Stimulated activated CD4-positive, alpha-beta T cell treated with anti-CD3 and anti-CD28 coated beads, Interleukin-1b, Interleukin-23, amount 100 ng/mL, for 1 hour (primary cell): ENCODE results near the gene ZDHHC3.

Source experiments
- DNase-seq, 2 donors: peaks; one replicate each; pipeline ENCODE4 v3.0.0-alpha.2; 2020; ENCODE audit warnings: low read depth in 2 of 2

Gene ZDHHC3

DNA sequence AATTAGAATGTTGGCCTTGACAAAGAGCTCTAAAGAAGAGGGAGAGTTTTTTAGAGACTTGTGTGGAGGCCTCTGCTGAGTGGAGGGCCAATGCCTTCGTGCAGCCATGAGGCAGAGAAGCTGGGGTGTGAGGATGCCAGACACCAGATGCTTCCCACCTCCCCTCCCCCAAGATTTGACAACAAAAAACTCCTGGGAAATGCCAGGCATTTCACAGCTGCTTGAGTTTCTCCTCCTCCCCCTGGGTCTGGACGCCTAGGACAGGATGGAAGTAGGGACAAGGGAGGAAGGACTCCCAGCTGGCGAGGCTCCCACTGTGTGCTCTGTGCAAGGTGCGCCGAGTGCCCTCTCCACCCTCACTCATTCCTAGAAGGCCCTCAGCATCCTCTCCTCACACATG, 81.5 kb downstream of the ZDHHC3 start:
- DNase-seq = no peak

DNA sequence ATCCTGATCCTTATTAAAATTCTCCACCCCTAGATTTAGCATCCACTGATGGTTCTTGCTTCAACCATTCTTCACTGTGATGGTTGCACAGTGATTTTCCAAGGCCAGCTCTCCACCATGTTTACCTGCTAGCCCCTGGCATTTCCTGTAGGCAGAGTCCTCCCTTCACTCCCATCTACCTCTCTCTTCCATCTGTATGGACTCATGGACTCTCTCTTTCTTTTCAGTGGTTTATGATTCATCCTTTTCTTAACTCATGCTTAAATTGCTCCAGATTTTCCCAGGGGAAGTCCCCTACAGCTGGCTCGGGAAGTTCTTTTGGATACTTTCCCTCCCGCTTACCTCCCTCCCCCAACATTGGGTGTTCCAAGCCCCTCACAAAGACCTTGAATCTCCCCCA, 82.9 kb downstream of the ZDHHC3 start:
- no peak for DNase-seq

DNA sequence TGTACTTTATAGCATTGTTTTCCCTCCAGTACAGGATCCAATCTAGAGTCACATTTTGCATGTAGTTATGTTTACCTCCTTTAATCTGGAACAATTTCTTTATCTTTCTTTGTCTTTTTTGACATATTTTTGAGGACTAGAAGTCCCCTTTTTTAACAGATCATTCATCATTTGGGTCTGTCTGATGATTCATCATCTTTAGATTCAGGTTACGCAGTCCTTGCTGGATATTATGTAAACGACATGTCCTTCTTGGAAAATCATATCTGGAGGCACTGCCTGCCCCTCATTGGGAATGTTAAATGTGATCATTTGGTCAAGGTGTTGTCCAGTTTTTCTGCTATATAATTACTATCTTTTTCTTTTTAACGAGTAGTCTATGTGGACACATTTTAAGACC, 83.3 kb downstream of the ZDHHC3 start:
- DNase-seq = no peak

DNA sequence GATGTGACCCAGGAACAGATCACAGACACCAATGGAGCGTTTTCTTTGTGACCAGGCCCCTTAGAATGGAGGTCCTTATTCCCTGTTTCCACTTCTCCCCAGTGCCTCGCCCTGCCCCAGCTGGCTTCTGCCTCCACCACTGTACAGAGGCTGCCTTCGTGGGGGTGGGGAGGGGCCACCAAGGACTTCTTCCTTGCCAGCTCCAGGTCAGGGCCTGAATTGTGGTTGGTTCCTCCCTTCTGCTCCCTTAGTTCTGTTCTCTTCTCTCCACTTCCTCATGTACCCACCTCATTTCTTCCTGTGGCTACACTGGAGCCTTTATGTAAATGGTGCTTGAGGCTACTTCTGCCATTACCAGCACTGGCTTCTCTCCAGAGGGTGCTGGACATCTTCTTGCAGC, 85.1 kb downstream of the ZDHHC3 start:
- no peak for DNase-seq

DNA sequence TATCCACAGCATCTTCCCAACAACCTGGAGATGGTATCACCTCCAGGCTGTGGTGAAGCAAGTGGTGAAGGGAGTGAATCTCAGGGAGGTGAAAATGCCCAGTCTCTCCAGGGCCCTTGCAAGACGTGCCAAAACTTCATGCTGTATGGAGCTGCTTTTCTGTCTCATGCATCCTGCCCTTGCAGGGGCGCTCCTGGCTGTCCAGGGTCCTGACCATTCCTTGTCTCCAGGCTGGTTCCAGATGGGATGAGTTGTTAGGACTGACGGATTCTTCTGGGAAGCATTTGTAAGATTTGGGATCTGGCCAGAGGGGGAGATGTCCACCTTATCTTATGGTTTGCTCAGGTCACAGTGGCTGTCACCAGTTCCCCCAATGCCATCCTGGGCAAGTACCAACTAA, 85.7 kb downstream of the ZDHHC3 start:
- DNase-seq = no peak

DNA sequence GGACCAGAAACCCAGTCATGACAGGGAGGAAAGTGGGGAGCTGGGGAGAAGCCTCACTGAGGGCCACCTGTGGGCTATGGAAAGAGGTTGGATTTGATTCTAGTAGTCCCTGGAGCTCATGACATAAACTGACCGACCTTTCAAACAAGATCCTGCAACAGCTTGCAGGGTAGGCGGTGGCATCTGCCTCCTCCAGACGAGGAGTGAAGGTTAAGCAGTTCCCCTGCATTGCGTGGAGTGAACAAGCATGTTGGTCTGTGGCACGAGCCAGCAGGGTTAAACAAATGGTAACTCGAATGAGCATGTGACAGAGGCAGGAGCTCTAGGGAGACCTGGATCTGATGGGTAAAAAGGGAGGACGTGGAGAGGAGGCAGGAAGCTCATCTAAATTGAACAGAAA, 88.9 kb downstream of the ZDHHC3 start:
- no peak for DNase-seq

DNA sequence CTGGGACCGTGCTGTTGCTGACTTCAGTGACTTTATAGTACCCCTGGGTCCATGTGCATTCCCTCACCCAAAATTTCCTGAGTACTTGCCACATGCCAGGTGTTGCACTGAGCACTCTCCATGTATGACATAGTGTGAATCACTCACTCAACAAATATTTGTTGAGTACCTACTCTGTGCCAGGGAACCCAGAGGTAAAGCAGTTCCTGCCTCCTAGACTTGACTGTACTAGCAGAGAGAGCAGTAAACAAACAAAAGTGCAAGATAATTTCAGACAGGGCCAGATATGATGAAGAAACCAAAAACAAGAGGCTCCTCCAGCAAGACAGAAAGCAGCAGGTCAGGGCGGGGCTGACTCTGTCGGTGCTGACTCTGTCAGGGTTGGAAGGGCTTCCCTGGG, 89.4 kb downstream of the ZDHHC3 start:
- DNase-seq = no peak

DNA sequence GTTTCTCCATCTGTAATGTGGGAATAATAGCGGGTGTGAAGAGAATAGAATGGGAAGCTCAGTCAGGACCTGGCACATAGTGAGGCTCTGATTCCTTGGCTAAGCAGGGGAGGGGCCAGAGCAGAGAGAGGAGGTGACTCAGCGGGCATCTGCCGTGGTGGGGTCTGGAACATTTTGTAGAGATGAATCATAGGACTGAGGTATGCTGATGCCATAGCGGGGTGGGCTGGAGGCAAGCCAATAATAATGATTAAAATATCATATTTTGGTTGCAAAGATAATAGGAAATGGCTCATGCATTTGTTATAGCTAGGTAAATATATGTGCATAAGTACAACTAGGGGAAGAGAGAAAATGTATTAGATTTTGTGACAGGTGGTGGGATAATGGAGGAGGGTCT, 90.4 kb downstream of the ZDHHC3 start:
- DNase-seq = no peak

DNA sequence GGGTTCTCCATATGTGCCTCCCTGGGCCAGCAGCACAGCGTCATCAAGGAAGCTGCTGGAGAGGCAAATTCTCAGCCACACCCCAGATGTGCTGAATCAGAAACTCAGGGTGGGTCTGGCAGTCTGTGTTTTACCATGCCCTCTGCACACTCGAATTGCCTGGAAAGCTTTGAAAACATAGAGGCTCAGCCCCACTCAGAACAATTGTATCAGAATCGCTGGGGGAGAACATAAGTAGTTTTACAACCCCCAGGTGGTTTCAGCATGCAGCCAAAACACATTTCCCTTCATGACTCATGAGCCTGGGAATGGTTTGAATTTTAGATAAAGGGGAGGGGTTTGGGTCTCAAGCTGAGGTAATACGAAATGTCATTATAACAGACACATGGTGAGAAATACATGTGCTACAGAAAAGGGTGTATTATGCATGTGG, 92.0 kb downstream of the ZDHHC3 start:
- no peak for DNase-seq

DNA sequence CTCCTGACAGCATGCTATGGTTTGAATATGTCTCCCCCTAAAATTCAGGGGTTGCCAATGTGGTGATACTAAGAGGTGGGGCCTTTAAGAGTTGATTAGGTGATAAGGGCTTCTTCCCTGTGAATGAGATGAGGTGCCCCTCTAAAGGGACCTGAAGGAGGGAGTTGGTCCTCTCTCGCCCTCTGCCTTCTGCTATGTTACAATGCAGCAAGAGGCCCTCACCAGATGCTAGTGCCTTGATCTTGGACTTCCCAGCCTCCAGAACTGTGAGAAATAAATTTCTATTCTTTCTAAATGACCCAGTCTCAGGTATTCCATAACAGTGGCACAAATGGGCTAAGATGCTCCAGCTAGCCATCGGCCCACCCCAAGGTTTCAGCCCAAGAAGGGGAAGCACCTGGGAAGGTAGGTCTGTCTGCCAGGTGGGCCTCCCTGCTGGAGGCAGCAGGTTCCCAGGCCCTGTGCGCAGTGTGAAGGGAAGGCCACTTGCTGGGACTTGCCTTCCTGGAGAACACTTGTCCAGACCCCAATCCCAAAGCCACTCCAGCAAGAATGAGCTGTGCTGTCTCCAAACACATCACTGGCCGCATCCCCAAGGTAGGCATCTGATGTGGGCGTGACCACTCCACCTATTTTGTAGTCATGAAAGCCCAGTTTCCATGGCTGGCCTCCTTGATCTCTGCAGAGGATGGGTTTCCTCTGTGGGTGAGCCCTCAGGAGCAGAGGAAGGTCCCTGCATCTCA, 92.6 kb downstream of the ZDHHC3 start:
- DNase-seq = no peak

DNA sequence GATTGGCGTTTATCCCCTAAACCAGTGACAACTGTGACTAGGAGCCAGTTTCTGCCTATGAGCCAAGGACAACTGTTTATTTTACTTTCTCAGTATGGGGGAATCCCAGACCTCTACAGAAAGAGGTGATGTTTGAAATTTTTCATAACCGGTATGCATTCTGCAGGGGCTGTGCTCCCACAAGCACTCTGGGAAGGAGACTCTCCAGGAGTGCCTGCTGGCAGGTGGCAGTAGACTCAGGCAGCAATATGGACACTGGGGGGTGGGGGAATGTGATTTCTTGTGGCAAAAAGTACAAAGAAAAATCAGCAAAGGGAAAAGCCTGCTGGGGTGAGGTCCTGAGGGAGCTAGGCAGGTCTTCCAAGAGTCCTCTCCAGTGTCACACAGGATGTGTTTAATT, 95.7 kb downstream of the ZDHHC3 start:
- DNase-seq = no peak

DNA sequence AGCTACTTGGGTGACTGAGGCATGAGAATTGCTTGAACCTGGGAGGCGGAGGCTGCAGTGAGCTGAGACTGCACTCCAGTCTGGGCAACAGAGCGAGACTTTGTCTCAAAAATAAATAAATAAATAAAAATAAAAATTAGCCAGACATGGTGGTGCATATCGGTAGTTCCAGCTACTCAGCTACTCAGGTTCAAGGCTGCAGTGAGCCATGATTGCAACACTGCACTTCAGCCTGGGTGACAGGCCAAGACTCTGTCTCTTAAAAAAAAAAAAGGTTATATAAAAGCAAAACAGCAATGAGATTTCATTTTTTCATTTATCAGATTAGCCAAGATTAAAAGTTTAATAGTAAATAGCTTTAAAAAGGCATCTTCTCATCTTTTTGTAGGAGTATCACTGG, 98.6 kb downstream of the ZDHHC3 start:
- DNase-seq = no peak

DNA sequence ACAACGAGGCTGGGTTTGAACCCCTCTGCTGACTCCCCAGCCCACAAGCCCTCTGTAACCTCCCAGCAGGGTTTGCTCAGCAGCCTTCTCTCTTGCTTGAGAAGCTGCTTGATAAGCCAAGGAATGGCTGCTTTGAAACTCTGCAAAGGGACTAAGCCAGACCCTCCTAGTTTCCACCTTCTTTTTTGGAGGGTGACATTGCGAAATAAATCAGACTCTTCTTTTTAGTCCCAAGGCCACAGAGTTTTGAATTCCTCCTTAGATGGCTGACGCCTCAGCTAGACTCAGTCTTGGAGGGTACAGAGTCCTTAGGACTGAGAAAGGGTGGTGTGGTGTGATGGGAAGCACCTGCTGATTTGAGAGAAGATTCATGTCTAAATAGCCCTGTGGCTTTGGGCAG, 100.4 kb downstream of the ZDHHC3 start:
- no peak for DNase-seq
